ENCODE results near the gene RERE.

GRCh38 chr1:8578132-8578877, 239.1 kb downstream of the RERE start:
- TF ChIP-seq EP300 (IDR thresholded peaks at IDR 0.05), result no peak
- TF ChIP-seq CTCF (IDR thresholded peaks at IDR 0.05), result no peak
- TF ChIP-seq POLR2AphosphoS5 (IDR thresholded peaks at IDR 0.05), result no peak
